ENCODE measurements around the gene DDX27. TPM values are rescaled to one million over a fixed set of nuclear protein-coding genes. Genes with fewer than 3 reads are reported as not detected.

The DDX27 gene
- total and polyA plus RNA-seq, 2 of the 13 experiments (the other 11 are each of a cell fraction or from before 2014, with no cell fraction given): 42.6 to 72.8 TPM

DNA sequence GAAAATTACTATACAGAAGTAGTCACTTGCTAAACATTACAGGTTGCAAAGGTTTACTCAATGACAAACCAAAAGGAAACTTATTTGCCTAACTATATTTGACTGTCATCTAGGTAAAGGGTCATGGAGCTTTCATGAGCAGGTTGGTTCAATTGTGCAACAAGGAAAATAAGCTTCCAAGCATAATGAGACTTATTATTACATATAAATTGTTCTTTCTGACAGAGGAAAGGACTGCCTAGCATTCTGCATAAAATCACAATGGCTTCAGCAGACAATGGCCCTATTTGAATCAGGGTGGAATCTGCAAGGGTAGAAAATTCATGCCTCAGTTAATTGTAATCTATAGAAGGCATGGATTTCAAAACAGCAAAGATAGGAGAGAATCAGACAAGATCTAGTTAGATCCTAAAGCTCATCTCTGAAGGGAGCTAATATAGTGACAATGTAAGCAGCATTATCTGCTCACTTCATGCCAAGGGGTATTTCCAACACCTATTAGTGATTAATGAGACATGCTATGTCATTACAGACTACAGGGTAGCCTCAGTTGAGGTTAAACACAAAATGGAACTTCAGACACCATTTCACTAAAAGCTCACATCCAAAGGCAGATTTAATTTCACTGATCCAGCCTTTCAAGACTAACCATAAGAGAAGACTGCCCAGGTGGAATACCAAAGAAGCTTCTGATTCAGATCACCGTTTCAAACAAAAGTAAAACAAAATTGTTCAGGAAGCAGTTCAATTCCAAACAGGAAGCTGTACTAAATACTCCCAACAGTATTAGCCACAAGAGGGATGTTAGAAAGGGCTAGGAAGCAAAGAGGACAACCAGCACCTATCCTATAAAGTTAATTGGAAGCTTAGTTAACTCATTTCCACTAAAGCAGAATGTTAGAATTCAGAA, 39.6 kb upstream of the DDX27 start (continued):
- TF ChIP-seq SUZ12 (IDR thresholded peaks at IDR 0.05; ENCODE audit: low read depth, low read length) (no peak), EEA1 (CRISPR knock-in tag; IDR thresholded peaks at IDR 0.05; ENCODE audit: borderline replicate concordance) (no peak), KLF11 (CRISPR knock-in tag; IDR thresholded peaks at IDR 0.05) (no peak; the same call in 1 of the 2 replicates), ZNF543 (CRISPR knock-in tag; IDR thresholded peaks at IDR 0.05) (no peak), ZNF878 (CRISPR knock-in tag; IDR thresholded peaks at IDR 0.05) (no peak), HOXA9 (CRISPR knock-in tag; IDR thresholded peaks at IDR 0.05; ENCODE audit: borderline replicate concordance) (no peak), HNRNPLL (IDR thresholded peaks at IDR 0.05; ENCODE audit: low read depth, low read length, poor library complexity, severe bottlenecking) (no peak), TCF7 (IDR thresholded peaks at IDR 0.05; ENCODE audit: low read depth) (peak; percentile 54), JUND (CRISPR knock-in tag; IDR thresholded peaks at IDR 0.05) (no peak), ATF7-NPFF (CRISPR knock-in tag; IDR thresholded peaks at IDR 0.05; ENCODE audit: low read depth) (no peak), SETDB1 (CRISPR knock-in tag; IDR thresholded peaks at IDR 0.05; ENCODE audit: borderline replicate concordance) (no peak), ZNF556 (CRISPR knock-in tag; IDR thresholded peaks at IDR 0.05; ENCODE audit: borderline replicate concordance) (0 out of 2 replicates have a peak, but pooled peaks have one; percentile 43), ZFP1 (CRISPR knock-in tag; IDR thresholded peaks at IDR 0.05) (0 out of 2 replicates have a peak, but pooled peaks have one; percentile 31), CBX2 (IDR thresholded peaks at IDR 0.05; ENCODE audit: low read depth, low read length) (no peak), CBX2 (CRISPR knock-in tag; IDR thresholded peaks at IDR 0.05; ENCODE audit: low read depth) (no peak), XRCC5 (optimal IDR thresholded peaks at IDR 0.05; ENCODE audit: low read length) (no peak), DNMT3B (CRISPR knock-in tag; conservative IDR thresholded peaks at IDR 0.05) (no peak), ZNF652 (CRISPR knock-in tag; IDR thresholded peaks at IDR 0.05; ENCODE audit: borderline replicate concordance, low read depth) (no peak), POLR2G (IDR thresholded peaks at IDR 0.05; ENCODE audit: low read depth, low read length) (no peak), NKX3-1 (CRISPR knock-in tag; IDR thresholded peaks at IDR 0.05) (no peak), TOE1 (CRISPR knock-in tag; IDR thresholded peaks at IDR 0.05) (no peak), RBAK (CRISPR knock-in tag; IDR thresholded peaks at IDR 0.05) (no peak), ZNF354B (CRISPR knock-in tag; IDR thresholded peaks at IDR 0.05) (no peak), ZMYM2 (CRISPR knock-in tag; IDR thresholded peaks at IDR 0.05) (no peak), ZNF296 (CRISPR knock-in tag; conservative IDR thresholded peaks at IDR 0.05) (no peak)
- TF ChIP-seq, protein P1, sequence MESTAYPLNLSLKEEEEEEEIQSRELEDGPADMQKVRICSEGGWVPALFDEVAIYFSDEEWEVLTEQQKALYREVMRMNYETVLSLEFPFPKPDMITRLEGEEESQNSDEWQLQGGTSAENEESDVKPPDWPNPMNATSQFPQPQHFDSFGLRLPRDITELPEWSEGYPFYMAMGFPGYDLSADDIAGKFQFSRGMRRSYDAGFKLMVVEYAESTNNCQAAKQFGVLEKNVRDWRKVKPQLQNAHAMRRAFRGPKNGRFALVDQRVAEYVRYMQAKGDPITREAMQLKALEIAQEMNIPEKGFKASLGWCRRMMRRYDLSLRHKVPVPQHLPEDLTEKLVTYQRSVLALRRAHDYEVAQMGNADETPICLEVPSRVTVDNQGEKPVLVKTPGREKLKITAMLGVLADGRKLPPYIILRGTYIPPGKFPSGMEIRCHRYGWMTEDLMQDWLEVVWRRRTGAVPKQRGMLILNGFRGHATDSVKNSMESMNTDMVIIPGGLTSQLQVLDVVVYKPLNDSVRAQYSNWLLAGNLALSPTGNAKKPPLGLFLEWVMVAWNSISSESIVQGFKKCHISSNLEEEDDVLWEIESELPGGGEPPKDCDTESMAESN (CRISPR knock-in tag; conservative IDR thresholded peaks at IDR 0.05): 0 out of 2 replicates have a peak, but pooled peaks have one; percentile 16
- TF ChIP-seq, protein P2, sequence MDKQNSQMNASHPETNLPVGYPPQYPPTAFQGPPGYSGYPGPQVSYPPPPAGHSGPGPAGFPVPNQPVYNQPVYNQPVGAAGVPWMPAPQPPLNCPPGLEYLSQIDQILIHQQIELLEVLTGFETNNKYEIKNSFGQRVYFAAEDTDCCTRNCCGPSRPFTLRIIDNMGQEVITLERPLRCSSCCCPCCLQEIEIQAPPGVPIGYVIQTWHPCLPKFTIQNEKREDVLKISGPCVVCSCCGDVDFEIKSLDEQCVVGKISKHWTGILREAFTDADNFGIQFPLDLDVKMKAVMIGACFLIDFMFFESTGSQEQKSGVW (CRISPR knock-in tag; IDR thresholded peaks at IDR 0.05; ENCODE audit: borderline replicate concordance): no peak
- TF ChIP-seq, protein P3, sequence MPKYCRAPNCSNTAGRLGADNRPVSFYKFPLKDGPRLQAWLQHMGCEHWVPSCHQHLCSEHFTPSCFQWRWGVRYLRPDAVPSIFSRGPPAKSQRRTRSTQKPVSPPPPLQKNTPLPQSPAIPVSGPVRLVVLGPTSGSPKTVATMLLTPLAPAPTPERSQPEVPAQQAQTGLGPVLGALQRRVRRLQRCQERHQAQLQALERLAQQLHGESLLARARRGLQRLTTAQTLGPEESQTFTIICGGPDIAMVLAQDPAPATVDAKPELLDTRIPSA (CRISPR knock-in tag; IDR thresholded peaks at IDR 0.05; ENCODE audit: borderline replicate concordance): no peak
- TF ChIP-seq, protein P4, sequence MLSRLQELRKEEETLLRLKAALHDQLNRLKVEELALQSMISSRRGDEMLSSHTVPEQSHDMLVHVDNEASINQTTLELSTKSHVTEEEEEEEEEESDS (CRISPR knock-in tag; IDR thresholded peaks at IDR 0.05; ENCODE audit: borderline replicate concordance): no peak
